Mesenchymal stem cell (in vitro differentiated cells and primary cell): Measurements from ENCODE around the gene TMC2.

ENCODE experiments used
- DNase-seq: peaks from one replicate; pipeline ENCODE4 v3.0.0-alpha.2; 2013
- H2AFZ ChIP-seq: one replicate; pipeline ENCODE4 v1.6.1; 2013; ENCODE audit warnings: low read depth, mild to moderate bottlenecking, control low read depth, inconsistent platforms, low read length, moderate library complexity
- H2AK5ac ChIP-seq: 2 replicates; pipeline ENCODE4 v1.6.1; 2013; ENCODE audit warnings: low read length, moderate library complexity, mild to moderate bottlenecking, inconsistent platforms; ENCODE audit not compliant: severe bottlenecking
- H2BK120ac ChIP-seq: one replicate; pipeline ENCODE4 v1.6.1; 2013; ENCODE audit warnings: low read depth, mild to moderate bottlenecking, inconsistent platforms, low read length, moderate library complexity
- H2BK12ac ChIP-seq, 2 experiments: one replicate each; pipeline ENCODE4 v1.6.1; 2013; ENCODE audit warnings: inconsistent platforms in 2 of 2, low read length in 2 of 2, mild to moderate bottlenecking in 2 of 2, moderate library complexity in 2 of 2, control low read depth in 1 of 2
- H2BK15ac ChIP-seq: one replicate; pipeline ENCODE4 v1.6.1; 2013; ENCODE audit warnings: mild to moderate bottlenecking, low read depth, inconsistent platforms; ENCODE audit not compliant: poor library complexity, severe bottlenecking
- H2BK5ac ChIP-seq: 2 replicates; pipeline ENCODE4 v1.6.1; 2013; ENCODE audit warnings: low read depth, mild to moderate bottlenecking, low read length, control low read depth, inconsistent platforms; ENCODE audit not compliant: poor library complexity, severe bottlenecking
- H3K14ac ChIP-seq, 2 experiments: one replicate each; pipeline ENCODE4 v1.6.1; 2013; ENCODE audit warnings: inconsistent platforms in 2 of 2, low read length in 2 of 2, control low read depth in 1 of 2, mild to moderate bottlenecking in 1 of 2, moderate library complexity in 1 of 2
- H3K18ac ChIP-seq, 2 experiments: one replicate each; pipeline ENCODE4 v1.6.1; 2013; ENCODE audit warnings: inconsistent platforms in 2 of 2, low read length in 2 of 2, control low read depth in 1 of 2, low read depth in 1 of 2, mild to moderate bottlenecking in 1 of 2
- H3K23ac ChIP-seq, 2 experiments: one replicate each; pipeline ENCODE4 v1.6.1; 2013; ENCODE audit warnings: inconsistent platforms in 2 of 2, low read length in 2 of 2, mild to moderate bottlenecking in 2 of 2, moderate library complexity in 2 of 2, control low read depth in 1 of 2
- H3K27ac ChIP-seq: 2 replicates; pipeline ENCODE4 v1.5.1; 2013; ENCODE audit warnings: mild to moderate bottlenecking, moderate library complexity, low read length, control low read depth, inconsistent platforms; ENCODE audit not compliant: poor library complexity, severe bottlenecking
- H3K27me3 ChIP-seq, 2 experiments: 2 replicates each; pipeline versions ENCODE4 v1.6.1 to v1.7.0; 2013; ENCODE audit warnings: low read length in 2 of 2, mild to moderate bottlenecking in 2 of 2, moderate library complexity in 2 of 2, control low read depth in 1 of 2, inconsistent platforms in 1 of 2; ENCODE audit not compliant: control insufficient read depth in 1 of 2, insufficient read depth in 1 of 2
- H3K36me3 ChIP-seq, 2 experiments: 2 replicates each; pipeline versions ENCODE4 v1.6.1 to v1.7.0; 2013; ENCODE audit warnings: low read length in 2 of 2, control low read depth in 1 of 2, inconsistent platforms in 1 of 2, low read depth in 1 of 2, mild to moderate bottlenecking in 1 of 2; ENCODE audit not compliant: insufficient read depth in 2 of 2, control insufficient read depth in 1 of 2
- H3K4ac ChIP-seq, 2 experiments: one replicate each; pipeline ENCODE4 v1.6.1; 2013; ENCODE audit warnings: inconsistent platforms in 2 of 2, low read length in 2 of 2, mild to moderate bottlenecking in 2 of 2, moderate library complexity in 2 of 2, control low read depth in 1 of 2, low read depth in 1 of 2
- H3K4me1 ChIP-seq: 2 replicates; pipeline ENCODE4 v1.6.1; 2013; ENCODE audit warnings: low read depth, low read length, control low read depth; ENCODE audit not compliant: control insufficient read depth, insufficient read depth
- H3K4me2 ChIP-seq: 2 replicates; pipeline ENCODE4 v1.6.1; 2013; ENCODE audit warnings: low read length, mild to moderate bottlenecking, inconsistent platforms; ENCODE audit not compliant: poor library complexity, severe bottlenecking
- H3K4me3 ChIP-seq, 2 experiments: 2 replicates each; pipeline versions ENCODE4 v1.5.1 to v1.7.0; 2013; ENCODE audit warnings: low read length in 2 of 2, mild to moderate bottlenecking in 2 of 2, control low read depth in 1 of 2, low read depth in 1 of 2; ENCODE audit not compliant: insufficient read depth in 1 of 2
- H3K79me1 ChIP-seq: replicated peaks from 2 replicates; pipeline ENCODE4 v1.6.1; 2013; ENCODE audit warnings: mild to moderate bottlenecking, control low read depth, low read length, inconsistent platforms; ENCODE audit not compliant: poor library complexity, severe bottlenecking
- H3K9ac ChIP-seq: 2 replicates; pipeline ENCODE4 v1.7.0; 2013; ENCODE audit warnings: mild to moderate bottlenecking, low read length, moderate library complexity
- H3K9me3 ChIP-seq: 2 replicates; pipeline ENCODE4 v1.7.0; 2013; ENCODE audit warnings: mild to moderate bottlenecking, low read length; ENCODE audit not compliant: control insufficient read depth
- H4K8ac ChIP-seq: one replicate; pipeline ENCODE4 v1.6.1; 2013; ENCODE audit warnings: inconsistent platforms, mild to moderate bottlenecking, low read length, moderate library complexity
- H4K91ac ChIP-seq: one replicate; pipeline ENCODE4 v1.6.1; 2013; ENCODE audit warnings: mild to moderate bottlenecking, low read length, inconsistent platforms
- WGBS: methylation state at CpG from one replicate; pipeline ENCODE4 v1.1.7; 2013; ENCODE audit warnings: mixed read lengths; 5-methylcytosine and 5-hydroxymethylcytosine counted together

The TMC2 gene

GRCh38 chr20:2655331-2656116 lies 119.2 kb downstream of the TMC2 start:
- Histone ChIP-seq H4K8ac (peak overlapping the region; percentile 7), H3K27ac (no peak overlapping the region), H2AFZ (no peak overlapping the region), H3K9me3 (no peaks in the 10 kb centered on the region), H2BK12ac (no peak overlapping the region), H3K4me3 (no peak overlapping the region), H2BK5ac (no peak overlapping the region), H3K18ac (no peak overlapping the region), H3K14ac (no peak overlapping the region), H2BK15ac (no peak overlapping the region), H2BK120ac (no peak overlapping the region), H4K91ac (no peak overlapping the region), H3K4ac (no peak overlapping the region), H3K27me3 (no peaks in the 10 kb centered on the region), H3K79me1 (peaks cover 21% of the 10 kb centered on the region), H3K4me1 (peaks cover 12% of the 10 kb centered on the region), H3K36me3 (peaks cover 65 to 68% of the 10 kb centered on the region in 2 experiments), H3K23ac (no peak overlapping the region), H2AK5ac (no peak overlapping the region), H3K4me2 (no peak overlapping the region), H3K9ac (peak overlapping the region; percentile 15)
- DNase-seq = no peak
- 96% methylated on average over 17 of the region's 17 CpGs for WGBS

- H3K4me3 ChIP-seq = no peak overlapping the region
- H2BK120ac ChIP-seq = no peak overlapping the region
- no peak overlapping the region for H2AK5ac ChIP-seq
- H3K36me3 ChIP-seq = peaks cover 71 to 77% of the 10 kb centered on the region in 2 experiments
- no peak overlapping the region for H4K91ac ChIP-seq
- H3K27ac ChIP-seq = no peak overlapping the region
- H3K14ac ChIP-seq = no peak overlapping the region
- no peak overlapping the region for H4K8ac ChIP-seq
- H3K27me3 ChIP-seq = no peaks in the 10 kb centered on the region
- no peak overlapping the region for H3K18ac ChIP-seq
- H3K9ac ChIP-seq = no peak overlapping the region
- no peak overlapping the region for H3K4ac ChIP-seq
- no peak overlapping the region for H2BK15ac ChIP-seq
- H3K79me1 ChIP-seq = peaks cover 25% of the 10 kb centered on the region
- no peak overlapping the region for H2BK12ac ChIP-seq
- H3K23ac ChIP-seq = no peak overlapping the region
- H2BK5ac ChIP-seq = no peak overlapping the region
- no peaks in the 10 kb centered on the region for H3K9me3 ChIP-seq
- peaks cover 12% of the 10 kb centered on the region for H3K4me1 ChIP-seq
- H2AFZ ChIP-seq = no peak overlapping the region
- DNase-seq = no peak
- no peak overlapping the region for H3K4me2 ChIP-seq
- 99% methylated on average over 12 of the region's 12 CpGs for WGBS
Observed at GRCh38 chr20:2656471-2657117, 120.2 kb downstream of the TMC2 start.

- H3K27ac ChIP-seq = no peak overlapping the region
- H3K9ac ChIP-seq = no peak overlapping the region
- H3K36me3 ChIP-seq = peaks cover 71 to 84% of the 10 kb centered on the region in 2 experiments
- no peak overlapping the region for H3K4ac ChIP-seq
- no peaks in the 10 kb centered on the region for H3K9me3 ChIP-seq
- no peak overlapping the region for H3K18ac ChIP-seq
- no peaks in the 10 kb centered on the region for H3K27me3 ChIP-seq
- H3K14ac ChIP-seq = no peak overlapping the region
- no peak overlapping the region for H2BK12ac ChIP-seq
- no peak overlapping the region for H3K4me3 ChIP-seq
- no peak overlapping the region for H2AFZ ChIP-seq
- H2AK5ac ChIP-seq = no peak overlapping the region
- no peak overlapping the region for H2BK15ac ChIP-seq
- no peak overlapping the region for H2BK5ac ChIP-seq
- H4K8ac ChIP-seq = peak overlapping the region; percentile 42
- H2BK120ac ChIP-seq = no peak overlapping the region
- no peak overlapping the region for H3K23ac ChIP-seq
- no peak overlapping the region for H4K91ac ChIP-seq
- H3K4me1 ChIP-seq = peaks cover 12% of the 10 kb centered on the region
- WGBS = 90% methylated on average over 5 of the region's 5 CpGs
- H3K4me2 ChIP-seq = no peak overlapping the region
- no peak for DNase-seq
- H3K79me1 ChIP-seq = peaks cover 30% of the 10 kb centered on the region
Observed at GRCh38 chr20:2657241-2657640, 120.9 kb downstream of the TMC2 start.

- no peak overlapping the region for H4K8ac ChIP-seq
Observed at GRCh38 chr20:2657674-2658073, 121.3 kb downstream of the TMC2 start.

More at GRCh38 chr20:2657674-2658073, 121.3 kb downstream of the TMC2 start:
- H3K4me2 ChIP-seq = no peak overlapping the region
- H3K9me3 ChIP-seq = no peaks in the 10 kb centered on the region
- H3K79me1 ChIP-seq = peaks cover 32% of the 10 kb centered on the region
- H3K4me1 ChIP-seq = peaks cover 12% of the 10 kb centered on the region
- peaks cover 73 to 86% of the 10 kb centered on the region in 2 experiments for H3K36me3 ChIP-seq
- no peak for DNase-seq
- H4K91ac ChIP-seq = no peak overlapping the region
- no peak overlapping the region for H3K27ac ChIP-seq
- no peak overlapping the region for H2BK120ac ChIP-seq
- H3K4ac ChIP-seq = no peak overlapping the region
- H3K27me3 ChIP-seq = no peaks in the 10 kb centered on the region
- H2AK5ac ChIP-seq = no peak overlapping the region
- H2BK5ac ChIP-seq = no peak overlapping the region
- H2BK15ac ChIP-seq = no peak overlapping the region
- H2AFZ ChIP-seq = no peak overlapping the region
- H3K4me3 ChIP-seq = no peak overlapping the region
- no peak overlapping the region for H3K23ac ChIP-seq
- WGBS = 94% methylated on average over 4 of the region's 5 CpGs
- no peak overlapping the region for H2BK12ac ChIP-seq
- no peak overlapping the region for H3K14ac ChIP-seq
- no peak overlapping the region for H3K9ac ChIP-seq
- no peak overlapping the region for H3K18ac ChIP-seq
